GM18861 (cell line): ENCODE data around the gene TNIP1.

Experiments
- ATAC-seq: cut with Tn5 transposase; IDR thresholded peaks from one replicate; pipeline ENCODE4 v1.9.1; 2021; ENCODE audit not compliant: unreplicated experiment

TNIP1 gene

GRCh38 chr5:151023651-151024050 is 57.2 kb downstream of the TNIP1 start:
- no peak for ATAC-seq

- no peak for ATAC-seq
Observed at GRCh38 chr5:151023047-151023615, 57.7 kb downstream of the TNIP1 start.

GRCh38 chr5:151022511-151023018 is 58.3 kb downstream of the TNIP1 start:
- ATAC-seq = no peak

- no peak for ATAC-seq
Observed at GRCh38 chr5:151021746-151022145, 59.1 kb downstream of the TNIP1 start.

DNA sequence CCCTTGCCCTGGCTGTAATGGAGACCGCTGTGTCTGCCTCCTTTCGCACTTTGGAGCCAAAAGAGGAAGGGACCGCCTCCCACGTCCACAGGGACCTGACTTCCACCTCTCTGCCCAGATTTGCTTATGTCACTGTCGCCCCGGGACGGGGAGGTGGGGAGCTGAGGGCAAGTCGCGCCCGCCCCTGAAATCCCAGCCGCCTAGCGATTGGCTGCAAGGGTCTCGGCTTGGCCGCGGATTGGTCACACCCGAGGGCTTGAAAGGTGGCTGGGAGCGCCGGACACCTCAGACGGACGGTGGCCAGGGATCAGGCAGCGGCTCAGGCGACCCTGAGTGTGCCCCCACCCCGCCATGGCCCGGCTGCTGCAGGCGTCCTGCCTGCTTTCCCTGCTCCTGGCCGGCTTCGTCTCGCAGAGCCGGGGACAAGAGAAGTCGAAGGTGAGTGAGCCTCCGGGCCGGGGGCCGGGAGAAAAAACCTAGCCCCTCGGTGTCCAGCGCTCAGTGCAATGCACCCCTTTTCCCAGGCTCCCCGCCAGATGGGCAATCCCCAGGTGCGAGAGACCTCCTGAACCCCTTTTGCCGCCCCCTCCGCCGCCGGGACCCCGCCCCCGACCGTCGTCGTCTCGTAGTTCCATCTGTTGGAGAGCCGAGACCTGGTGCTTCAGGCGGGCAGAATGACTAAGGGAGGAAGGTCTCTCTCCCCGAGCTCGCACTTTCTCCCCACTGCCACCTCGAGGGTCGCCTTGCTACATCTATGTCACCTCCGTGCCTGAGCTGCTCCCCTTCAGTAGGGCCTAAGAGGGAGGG is 60.3 kb downstream of the TNIP1 start, which contains the start of gene GPX3:
GPX3 (plus strand) TSS at position 288 of the 807 bp plus-strand sequence; CDS start at position 352, 64 bp downstream.
- no peak for ATAC-seq

DNA sequence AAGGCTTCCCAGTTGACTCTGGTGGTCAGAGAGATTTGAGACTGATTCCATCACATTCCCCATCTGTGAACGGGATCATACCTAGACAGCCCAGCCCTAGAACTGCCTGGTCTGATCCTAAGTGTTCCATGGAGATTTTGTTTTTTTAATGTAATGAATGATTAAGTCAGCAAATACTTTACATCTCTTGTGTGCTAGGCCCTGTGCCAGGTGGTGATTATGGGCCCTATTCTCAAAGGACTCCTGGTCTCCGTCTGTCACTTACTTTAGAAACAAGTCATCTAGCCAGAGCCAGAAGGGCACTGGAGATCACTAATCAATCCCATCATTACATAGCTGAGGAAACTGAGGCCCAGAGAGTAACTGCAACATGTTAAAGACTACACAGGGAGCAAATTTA is 61.5 kb downstream of the TNIP1 start:
- ATAC-seq = no peak

GRCh38 chr5:151018846-151019245 is 62.0 kb downstream of the TNIP1 start:
- ATAC-seq = no peak

GRCh38 chr5:151017897-151018296 is 62.9 kb downstream of the TNIP1 start:
- no peak for ATAC-seq

- ATAC-seq = no peak
Observed at GRCh38 chr5:151016700-151017099, 64.1 kb downstream of the TNIP1 start.

- ATAC-seq = no peak
Observed at GRCh38 chr5:151015974-151016587, 64.8 kb downstream of the TNIP1 start.

- no peak for ATAC-seq
Observed at GRCh38 chr5:151014680-151015343, 66.0 kb downstream of the TNIP1 start.

DNA sequence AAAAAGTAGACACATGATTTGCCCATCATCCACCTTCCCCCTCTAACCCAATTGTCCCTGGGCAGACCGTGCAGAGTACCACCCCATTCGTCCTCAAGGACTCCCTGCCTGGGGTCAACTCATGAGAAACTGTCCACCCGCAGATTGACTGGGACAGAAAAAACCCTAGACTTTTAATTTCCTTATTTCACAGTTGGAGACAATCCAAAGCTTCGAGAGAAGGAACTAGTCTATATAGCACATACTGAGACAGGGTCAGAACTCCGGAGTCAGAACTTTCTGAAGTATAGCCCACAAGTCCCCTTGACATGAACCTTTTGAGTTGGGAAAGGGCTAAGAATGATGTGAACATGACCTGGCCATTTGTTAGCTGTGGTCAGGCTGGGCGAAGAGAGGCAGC is 68.0 kb downstream of the TNIP1 start:
- no peak for ATAC-seq

DNA sequence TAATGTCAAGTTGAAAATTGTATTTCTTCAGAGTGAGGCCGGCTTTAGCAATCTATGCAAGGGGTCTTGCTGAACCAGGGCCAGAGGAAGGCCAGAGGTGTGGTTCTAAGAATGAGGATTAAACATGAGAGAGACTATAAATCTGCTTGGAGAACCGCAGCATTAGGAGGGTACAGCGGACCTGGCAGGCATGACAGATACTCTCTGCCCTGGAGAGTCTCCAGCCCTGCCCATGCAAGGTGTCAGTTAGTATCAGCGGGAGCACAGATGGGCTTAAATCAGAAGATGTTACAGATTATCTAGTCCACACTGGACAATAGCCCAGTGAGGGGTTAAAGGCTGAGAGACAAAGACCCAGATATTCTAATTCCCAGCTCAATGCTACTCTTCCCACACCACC is 71.9 kb downstream of the TNIP1 start:
- no peak for ATAC-seq

DNA sequence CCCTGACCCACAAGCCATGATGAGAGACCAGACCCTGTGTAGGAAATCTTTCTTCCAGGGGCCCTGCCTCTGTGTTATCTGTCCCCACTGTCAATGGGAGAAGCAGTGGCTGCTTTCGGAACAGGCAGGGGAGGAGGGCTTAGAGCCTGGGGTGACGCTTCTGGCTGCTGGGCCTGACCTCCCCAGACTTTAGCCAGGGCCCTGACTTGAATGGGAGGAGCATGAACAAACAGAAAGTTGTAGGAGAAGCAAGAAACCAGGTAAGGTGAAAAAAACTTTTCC is 72.7 kb downstream of the TNIP1 start:
- no peak for ATAC-seq

GRCh38 chr5:151007430-151008209 is 73.2 kb downstream of the TNIP1 start:
- no peak for ATAC-seq

- no peak for ATAC-seq
Observed at GRCh38 chr5:151006704-151007334, 74.0 kb downstream of the TNIP1 start.

DNA sequence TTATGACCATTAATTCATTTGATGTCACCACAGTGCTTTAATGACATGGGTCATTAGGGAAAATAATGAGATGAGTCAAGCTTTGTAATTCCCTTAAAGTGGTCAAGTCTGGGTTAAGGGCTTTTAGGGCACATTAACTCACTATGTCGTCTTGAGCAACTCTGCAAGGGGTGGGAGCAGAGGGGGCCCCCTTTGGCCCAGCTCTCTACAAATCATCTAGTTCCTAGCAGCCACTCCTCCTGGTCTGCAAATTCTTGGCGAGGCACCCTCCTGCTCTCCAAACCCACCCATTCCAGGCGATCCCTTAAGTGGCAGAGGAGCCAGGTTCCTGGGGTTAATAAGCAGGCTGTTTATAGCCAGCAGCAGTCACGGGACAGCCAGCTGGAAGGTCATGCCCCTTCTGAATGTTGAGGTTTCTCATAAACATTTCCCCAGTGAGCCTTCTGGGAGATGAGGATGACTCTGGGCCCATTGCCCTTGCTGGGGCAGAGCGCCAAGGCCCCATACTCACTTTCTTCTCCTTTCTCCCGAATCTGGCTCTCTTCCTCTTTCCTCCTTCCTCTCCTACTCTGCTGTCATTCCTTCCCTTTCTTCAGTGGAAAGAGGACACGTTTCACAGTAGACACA is 74.8 kb downstream of the TNIP1 start:
- no peak for ATAC-seq

GRCh38 chr5:151005187-151005949 is 75.5 kb downstream of the TNIP1 start:
- no peak for ATAC-seq

- ATAC-seq = no peak
Observed at GRCh38 chr5:151004499-151004898, 76.3 kb downstream of the TNIP1 start.
